GM12892 (cell line): ENCODE measurements around the gene DPEP2NB.

ENCODE experiments used
- POLR2A ChIP-seq: IDR thresholded peaks from 2 replicates; pipeline ENCODE4 v1.6.1; 2011; ENCODE audit warnings: low read depth, low read length, control low read depth
- POLR2AphosphoS5 ChIP-seq: IDR thresholded peaks from 2 replicates; pipeline ENCODE4 v1.6.1; 2011; ENCODE audit warnings: low read depth, low read length, control low read depth
- TAF1 ChIP-seq: IDR thresholded peaks from 2 replicates; pipeline ENCODE4 v1.6.1; 2011; ENCODE audit warnings: low read depth, mild to moderate bottlenecking, control low read depth, low read length, borderline replicate concordance

GRCh38 chr16:68015681-68016080, at the start of gene DPEP2NB:
- no peak for TF ChIP-seq POLR2A
- TF ChIP-seq POLR2AphosphoS5: no peak
- no peak for TF ChIP-seq TAF1
